Left lung (tissue), 10 donors: ENCODE results near the gene KCNA2. TPM values are rescaled to one million over a fixed set of nuclear protein-coding genes. Genes with fewer than 3 reads are reported as not detected.

Experiments used
- ATAC-seq: fragments of 200-7000 bp; cut with Tn5 transposase; one replicate; pipeline ENCODE4 v1.9.1; 2020; ENCODE audit warnings: moderate library complexity
- DNase-seq, 4 donors: peaks; one replicate each; pipeline ENCODE4 v3.0.0-alpha.2; 2013 to 2020
- H3K27ac ChIP-seq, 2 donors: fragments of 200-600 bp; sonication (generic) in 1 of 2; one replicate each; pipeline versions ENCODE4 v1.5.0 to v1.8.0; 2020 to 2021
- H3K27me3 ChIP-seq, 2 donors: fragments of 200-600 bp; sonication (generic) in 1 of 2; one replicate each; pipeline versions ENCODE4 v1.5.0 to v1.8.0; 2020 to 2021
- H3K36me3 ChIP-seq, 2 donors: fragments of 200-600 bp; sonication (generic) in 1 of 2; one replicate each; pipeline versions ENCODE4 v1.5.0 to v1.8.0; 2020 to 2021
- H3K4me1 ChIP-seq, 2 donors: fragments of 200-600 bp; one replicate each; pipeline ENCODE4 v1.8.0; 2021
- H3K4me3 ChIP-seq, 2 donors: fragments of 200-600 bp; sonication (generic) in 1 of 2; one replicate each; pipeline versions ENCODE4 v1.5.0 to v1.8.0; 2020 to 2021; ENCODE audit warnings: mild to moderate bottlenecking in 1 of 2
- H3K9me3 ChIP-seq, 2 donors: fragments of 200-600 bp; sonication (generic) in 1 of 2; one replicate each; pipeline versions ENCODE4 v1.5.0 to v1.8.0; 2020 to 2021
- intact Hi-C, 2 donors: fragments of 100-400 bp; cut with DNase I; formaldehyde crosslinking; loops; one replicate each; pipeline versions ENCODE4 v1.11.2 to v1.14.2; 2022
- polyA plus RNA-seq, 6 donors: library from polyadenylated mRNA; unstranded; fragments of 120-200 nt; gene quantifications; one replicate each; pipeline ENCODE4 v1.2.1, GENCODE V29; 2013; ENCODE audit not compliant: insufficient read length in 6 of 6
- total RNA-seq, 2 donors: library from RNA; stranded (reverse); fragmentation: NEBNext Ultra II Directional; extraction: Animal tissue kit (Norgen Biotek cat#: 25700); gene quantifications; one replicate each; pipeline ENCODE4 v1.2.1, GENCODE V29; 2021
- TF ChIP-seq, protein P1 (sequence below), 2 donors: fragments of 200-600 bp; sonication (generic) in 1 of 2; IDR thresholded peaks; one replicate each; pipeline versions ENCODE4 v1.5.0 to v1.8.0; 2021; ENCODE audit warnings: antibody characterized with exemption in 2 of 2
- donor health status: DM: no; HTN: yes; CAD: no.
- donor health status: DM: no; HTN: no; CAD: no.

The KCNA2 gene
- total and polyA plus RNA-seq, 8 donors: 0.42 to 1.1 (median 0.72) TPM

DNA sequence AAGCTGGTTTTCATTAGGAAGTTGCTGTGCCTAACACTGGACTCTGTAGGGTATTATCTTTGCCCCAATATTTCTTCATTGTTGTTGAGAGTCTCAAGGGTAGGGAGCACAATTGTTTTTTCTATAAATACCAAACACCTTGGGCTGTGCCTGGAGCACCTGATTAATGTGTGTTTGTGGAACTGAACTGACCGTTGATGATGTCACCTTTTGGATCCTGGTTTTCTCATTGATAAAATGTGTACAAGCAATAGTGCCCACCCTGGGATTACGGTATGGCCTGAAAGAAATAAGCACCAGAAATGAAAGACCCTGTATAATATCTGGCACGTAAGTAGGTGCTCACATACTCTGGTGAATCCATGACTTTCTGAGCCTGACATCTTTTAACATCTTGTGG lies 39.3 kb downstream of the KCNA2 start:
- intact Hi-C loops: no loop called here
- Histone ChIP-seq H3K27ac (no peak overlapping the region), H3K4me1 (no peaks in the 10 kb centered on the region), H3K27me3 (peaks cover 0 to 42% of the 10 kb centered on the region in 2 donors), H3K36me3 (no peaks in the 10 kb centered on the region), H3K4me3 (no peak overlapping the region), H3K9me3 (no peaks in the 10 kb centered on the region)
- no peak for ATAC-seq
- TF ChIP-seq, protein P1, sequence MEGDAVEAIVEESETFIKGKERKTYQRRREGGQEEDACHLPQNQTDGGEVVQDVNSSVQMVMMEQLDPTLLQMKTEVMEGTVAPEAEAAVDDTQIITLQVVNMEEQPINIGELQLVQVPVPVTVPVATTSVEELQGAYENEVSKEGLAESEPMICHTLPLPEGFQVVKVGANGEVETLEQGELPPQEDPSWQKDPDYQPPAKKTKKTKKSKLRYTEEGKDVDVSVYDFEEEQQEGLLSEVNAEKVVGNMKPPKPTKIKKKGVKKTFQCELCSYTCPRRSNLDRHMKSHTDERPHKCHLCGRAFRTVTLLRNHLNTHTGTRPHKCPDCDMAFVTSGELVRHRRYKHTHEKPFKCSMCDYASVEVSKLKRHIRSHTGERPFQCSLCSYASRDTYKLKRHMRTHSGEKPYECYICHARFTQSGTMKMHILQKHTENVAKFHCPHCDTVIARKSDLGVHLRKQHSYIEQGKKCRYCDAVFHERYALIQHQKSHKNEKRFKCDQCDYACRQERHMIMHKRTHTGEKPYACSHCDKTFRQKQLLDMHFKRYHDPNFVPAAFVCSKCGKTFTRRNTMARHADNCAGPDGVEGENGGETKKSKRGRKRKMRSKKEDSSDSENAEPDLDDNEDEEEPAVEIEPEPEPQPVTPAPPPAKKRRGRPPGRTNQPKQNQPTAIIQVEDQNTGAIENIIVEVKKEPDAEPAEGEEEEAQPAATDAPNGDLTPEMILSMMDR (IDR thresholded peaks at IDR 0.05): no peak
- no peak for DNase-seq

DNA sequence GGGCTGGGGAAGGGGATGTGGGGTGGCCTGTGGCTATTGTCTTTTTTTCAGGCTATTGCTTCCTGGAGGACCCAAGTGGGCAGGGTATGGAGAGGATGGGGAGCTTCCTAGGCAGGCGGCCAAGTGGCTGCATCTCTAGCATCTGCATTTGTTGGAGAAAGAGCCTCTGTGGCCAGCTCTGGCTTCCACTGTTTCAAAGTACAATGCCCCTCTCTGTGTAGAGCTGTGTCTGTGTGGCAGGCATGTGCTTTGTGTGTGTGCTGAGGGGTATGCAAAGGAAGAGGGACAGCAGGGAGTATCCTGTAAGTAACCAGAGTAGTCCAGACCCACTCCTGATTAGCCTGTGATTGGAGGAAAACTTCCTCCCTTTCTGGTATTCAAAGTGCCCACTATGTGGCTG lies 40.6 kb downstream of the KCNA2 start:
- H3K9me3 ChIP-seq: no peaks in the 10 kb centered on the region
- no peak for ATAC-seq

DNA sequence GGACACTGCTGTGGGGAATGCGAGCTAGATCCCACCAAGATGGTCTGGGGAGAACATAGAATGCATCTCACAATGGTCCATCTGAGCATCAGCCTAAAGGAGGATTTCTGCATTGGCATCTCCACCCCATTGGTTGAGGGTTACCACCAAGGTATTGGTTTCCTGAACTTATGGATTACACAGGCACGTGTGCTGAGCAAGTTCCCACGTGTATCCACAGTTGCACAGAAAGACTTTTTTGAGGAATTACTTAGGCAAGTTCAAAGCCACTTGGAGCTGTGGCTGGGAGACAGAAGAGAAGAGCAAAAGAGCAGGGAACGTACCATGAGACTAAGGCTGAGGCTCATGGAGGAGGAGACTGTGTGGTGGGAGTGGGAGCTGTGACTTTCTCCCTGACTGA lies 43.1 kb downstream of the KCNA2 start:
- DNase-seq (no peak), ATAC-seq (no peak)
- no peaks in the 10 kb centered on the region for H3K4me1 ChIP-seq
- intact Hi-C loops: no loop called here
- H3K9me3 ChIP-seq: no peaks in the 10 kb centered on the region
- peaks cover 0 to 40% of the 10 kb centered on the region in 2 donors for H3K27me3 ChIP-seq
- no peak overlapping the region for H3K27ac ChIP-seq
- TF ChIP-seq, protein P1 (IDR thresholded peaks at IDR 0.05): no peak
- H3K4me3 ChIP-seq: no peak overlapping the region
- H3K36me3 ChIP-seq: no peaks in the 10 kb centered on the region

More for the DNA sequence above, 40.6 kb downstream of the KCNA2 start:
- Histone ChIP-seq H3K27me3 (peaks cover 0 to 34% of the 10 kb centered on the region in 2 donors), H3K27ac (no peak overlapping the region), H3K4me3 (no peak overlapping the region), H3K4me1 (no peaks in the 10 kb centered on the region), H3K36me3 (no peaks in the 10 kb centered on the region)
- DNase-seq: no peak
- intact Hi-C loops: no loop called here
- TF ChIP-seq, protein P1 (IDR thresholded peaks at IDR 0.05): no peak

DNA sequence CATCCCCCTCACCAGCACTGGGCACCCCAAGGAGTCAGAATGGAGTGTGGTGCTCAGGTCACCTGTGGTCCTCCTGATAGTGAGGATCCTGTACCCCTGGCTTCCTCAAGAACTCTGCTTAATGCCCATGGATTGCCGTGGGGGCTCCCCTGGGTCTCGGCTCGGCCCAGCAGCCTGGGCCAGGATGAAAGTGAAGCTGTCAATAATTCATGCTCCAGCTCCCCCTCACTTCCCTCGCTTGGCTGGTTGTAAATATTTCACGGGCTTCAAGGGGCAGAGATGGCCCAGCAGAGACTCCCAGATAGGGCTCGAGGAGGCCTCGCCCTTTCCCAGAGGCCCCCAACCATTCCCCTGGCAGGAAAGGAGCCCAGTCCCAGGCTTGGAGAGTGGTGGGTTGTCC lies 44.6 kb downstream of the KCNA2 start:
- intact Hi-C loops: no loop called here
- TF ChIP-seq, protein P1 (IDR thresholded peaks at IDR 0.05): no peak
- no peak for ATAC-seq
- Histone ChIP-seq H3K27ac (no peak overlapping the region), H3K36me3 (no peaks in the 10 kb centered on the region), H3K9me3 (no peaks in the 10 kb centered on the region), H3K27me3 (peaks cover 0 to 45% of the 10 kb centered on the region in 2 donors), H3K4me3 (no peak overlapping the region), H3K4me1 (no peaks in the 10 kb centered on the region)
- no peak for DNase-seq

DNA sequence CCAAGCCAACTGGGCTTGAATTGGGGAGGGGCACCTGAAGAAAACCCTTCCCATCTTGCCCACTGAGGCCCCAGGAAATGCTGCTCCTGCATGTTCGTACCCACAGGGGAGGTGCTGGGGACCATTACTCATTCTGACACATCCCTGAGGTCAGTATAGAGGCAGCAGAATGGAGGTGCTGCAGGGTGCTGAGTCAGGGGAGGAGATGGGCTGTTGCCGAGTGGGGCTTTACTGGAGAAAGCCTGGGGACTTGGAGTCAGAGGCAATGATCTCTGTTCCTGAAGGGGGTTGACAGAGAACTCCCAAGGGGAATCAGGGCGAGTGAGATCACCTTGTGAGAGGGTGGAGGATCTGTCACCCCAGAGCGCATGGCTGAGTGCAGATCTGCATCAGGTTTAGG lies 47.0 kb downstream of the KCNA2 start:
- no peak for ATAC-seq
- TF ChIP-seq, protein P1 (IDR thresholded peaks at IDR 0.05): no peak
- peaks cover 9 to 66% of the 10 kb centered on the region in 2 donors for H3K27me3 ChIP-seq
- intact Hi-C loops: no loop called here
- no peaks in the 10 kb centered on the region for H3K9me3 ChIP-seq
- H3K4me1 ChIP-seq: peaks cover 0 to 10% of the 10 kb centered on the region in 2 donors
- H3K27ac ChIP-seq: no peak overlapping the region
- DNase-seq: no peak
- H3K4me3 ChIP-seq: no peak overlapping the region
- no peaks in the 10 kb centered on the region for H3K36me3 ChIP-seq
